Raji (cell line): ENCODE results near the gene FOXRED1.

ENCODE experiments used
- POLR2A ChIP-seq: IDR thresholded peaks from 2 replicates; pipeline ENCODE4 v1.6.1; 2011; ENCODE audit warnings: low read depth, low read length, control low read depth; ENCODE audit not compliant: insufficient read depth

The FOXRED1 gene

GRCh38 chr11:126293726-126294125 lies 24.8 kb downstream of the FOXRED1 start:
- no peak for TF ChIP-seq POLR2A

GRCh38 chr11:126297004-126297403 lies 28.1 kb downstream of the FOXRED1 start:
- TF ChIP-seq POLR2A: no peak

GRCh38 chr11:126303623-126304456 lies 34.9 kb downstream of the FOXRED1 start, which contains the start of gene DCPS:
Gene DCPS (plus strand): TSS chr11:126304060. CDS start chr11:126304081, 21 bp downstream.
- TF ChIP-seq POLR2A: peak; percentile 99

GRCh38 chr11:126304457-126305075 lies 35.6 kb downstream of the FOXRED1 start:
- no peak for TF ChIP-seq POLR2A

- TF ChIP-seq POLR2A: no peak
These were observed 36.7 kb downstream of the FOXRED1 start for GRCh38 chr11:126305699-126306098.

GRCh38 chr11:126307706-126308105 lies 38.8 kb downstream of the FOXRED1 start:
- TF ChIP-seq POLR2A: no peak

GRCh38 chr11:126308271-126308671 lies 39.3 kb downstream of the FOXRED1 start:
- TF ChIP-seq POLR2A: no peak

- no peak for TF ChIP-seq POLR2A
These were observed 41.4 kb downstream of the FOXRED1 start for GRCh38 chr11:126310200-126310991.

GRCh38 chr11:126310992-126311310 lies 42.0 kb downstream of the FOXRED1 start:
- TF ChIP-seq POLR2A: no peak

GRCh38 chr11:126311401-126312291 lies 42.7 kb downstream of the FOXRED1 start:
- no peak for TF ChIP-seq POLR2A

GRCh38 chr11:126312961-126313360 lies 44.0 kb downstream of the FOXRED1 start:
- TF ChIP-seq POLR2A: no peak

- no peak for TF ChIP-seq POLR2A
These were observed 44.9 kb downstream of the FOXRED1 start for GRCh38 chr11:126313826-126314225.

GRCh38 chr11:126317432-126317755 lies 48.4 kb downstream of the FOXRED1 start:
- no peak for TF ChIP-seq POLR2A

- TF ChIP-seq POLR2A: no peak
These were observed 49.0 kb downstream of the FOXRED1 start for GRCh38 chr11:126317756-126318573.
